HG03469 (cell line): ENCODE data around the gene TBC1D3C.
"Not testable (repeated sequence)": the region's sequence is repeated elsewhere in the genome, so short reads cannot be mapped to it uniquely, and the experiment has no call there.

ENCODE experiments used
- ATAC-seq: cut with Tn5 transposase; IDR thresholded peaks from one replicate; pipeline ENCODE4 v1.9.1; 2021; ENCODE audit warnings: mild to moderate bottlenecking, moderate library complexity, moderate number of reproducible peaks; ENCODE audit not compliant: unreplicated experiment

The TBC1D3C gene

DNA sequence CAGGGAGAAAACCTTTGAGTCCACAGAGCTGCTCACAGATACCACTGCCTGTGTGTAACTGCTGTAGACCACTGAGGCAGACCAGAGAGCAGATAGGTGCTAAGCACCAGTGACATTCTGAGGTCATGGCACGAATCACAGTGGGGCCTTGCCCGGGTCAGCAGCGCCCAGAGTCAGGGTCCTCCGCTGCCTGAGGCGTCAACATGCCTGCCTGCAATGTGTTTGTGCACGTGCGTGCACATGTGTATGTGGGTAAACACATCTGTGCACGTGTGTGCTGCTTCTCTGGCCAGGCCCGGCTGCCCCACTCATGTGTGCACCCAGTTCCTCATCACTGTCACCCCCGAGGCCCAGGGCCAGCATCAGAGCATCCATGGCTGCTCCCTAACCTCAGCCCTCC, at the start of gene TBC1D3C:
Gene TBC1D3C (minus strand): TSS at position 101 of the 400 bp plus-strand sequence. CDS start 1,568 bp downstream, outside the sequence.
- not testable (repeated sequence) for ATAC-seq

DNA sequence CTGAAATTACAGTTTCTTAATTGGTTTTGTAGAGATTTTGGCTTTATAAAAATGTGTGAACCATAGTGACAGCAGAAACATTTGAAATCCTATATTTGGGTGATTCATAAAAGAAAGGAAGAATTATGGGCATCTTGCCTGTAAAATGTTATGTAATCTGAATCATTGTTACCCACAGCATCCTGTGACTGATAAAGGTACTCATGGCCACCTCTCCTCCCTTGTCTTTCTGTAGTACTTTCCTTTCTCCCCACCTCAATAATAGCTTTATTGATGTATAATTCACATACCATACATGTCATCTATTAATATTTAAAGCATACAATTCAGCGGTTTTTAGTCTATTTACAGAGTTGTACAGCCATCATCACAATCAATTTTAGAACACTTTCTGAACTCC, 30.8 kb upstream of the TBC1D3C start:
- not testable (repeated sequence) for ATAC-seq

DNA sequence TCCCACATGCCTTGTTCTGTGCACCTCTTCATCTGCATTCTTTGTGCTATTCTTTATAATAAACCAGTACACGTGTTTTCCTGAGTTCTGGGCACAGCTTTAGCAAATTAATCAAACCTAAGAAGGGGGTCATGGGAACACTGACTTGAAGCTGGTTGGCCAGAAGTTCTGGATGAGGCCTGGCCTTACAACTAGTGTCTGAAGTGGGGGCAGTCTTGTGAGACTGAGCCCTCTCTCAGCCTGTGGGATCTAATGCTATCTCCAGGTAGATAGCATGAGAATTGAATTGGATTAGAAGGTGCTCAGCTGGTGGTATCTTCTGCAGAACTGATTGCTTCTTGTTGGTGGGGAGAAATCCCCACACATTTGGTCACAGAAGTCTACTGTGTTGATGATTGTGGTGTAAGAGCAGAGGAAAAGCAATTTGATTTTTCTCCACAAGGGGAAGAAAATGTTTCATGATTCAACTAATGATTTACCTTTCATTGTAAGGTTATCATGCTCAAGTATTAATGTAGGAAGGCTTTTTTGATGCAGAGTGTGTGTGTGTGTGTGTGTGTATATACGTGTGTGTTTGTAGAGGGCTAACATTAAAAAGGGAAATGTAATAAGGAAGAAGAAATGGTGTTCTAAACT, 25.7 kb upstream of the TBC1D3C start:
- not testable (repeated sequence) for ATAC-seq

DNA sequence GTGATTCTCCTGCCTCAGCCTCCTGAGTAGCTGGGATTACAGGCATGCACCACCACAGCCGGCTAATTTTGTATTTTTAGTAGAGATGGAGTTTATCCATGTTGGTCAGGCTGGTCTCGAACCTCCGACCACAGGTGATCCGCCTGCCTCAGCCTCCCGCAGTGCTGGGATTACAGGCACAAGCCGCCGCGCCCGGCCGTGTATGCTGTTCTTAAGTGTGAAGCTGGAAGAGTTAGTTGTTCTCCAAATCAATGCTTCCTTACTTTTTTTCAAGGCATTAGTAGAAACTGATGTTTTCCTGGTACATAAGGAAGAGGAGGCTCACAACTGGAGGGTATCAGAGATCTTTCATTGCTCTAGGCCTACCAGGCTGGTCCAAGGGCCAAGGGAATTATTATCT, 19.7 kb upstream of the TBC1D3C start:
- ATAC-seq, result not testable (repeated sequence)

DNA sequence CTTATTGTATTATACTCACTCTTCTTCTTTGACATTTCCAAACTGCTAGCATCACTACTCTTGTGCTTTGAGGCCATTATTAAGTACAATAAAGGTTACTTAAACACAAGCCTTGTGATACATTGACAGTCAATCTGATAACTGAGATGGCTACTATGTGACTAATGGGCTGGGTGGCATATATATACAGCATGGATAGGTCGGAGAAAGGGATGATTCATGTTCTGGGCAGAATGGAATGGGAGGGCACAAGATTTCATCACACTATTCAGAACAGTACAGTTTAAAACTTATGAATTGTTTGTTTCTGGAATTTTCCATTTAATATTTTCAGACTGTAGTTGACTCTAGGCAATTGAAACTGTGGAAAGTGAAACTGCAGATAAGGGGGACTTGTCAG, 18.9 kb upstream of the TBC1D3C start:
- ATAC-seq, result not testable (repeated sequence)
